Measurements from ENCODE around the gene DMRT3. TPM values are rescaled to one million over a fixed set of nuclear protein-coding genes. Genes with fewer than 3 reads are reported as not detected.

Gene DMRT3
- total and polyA plus RNA-seq, 4 donors: not detected

DNA sequence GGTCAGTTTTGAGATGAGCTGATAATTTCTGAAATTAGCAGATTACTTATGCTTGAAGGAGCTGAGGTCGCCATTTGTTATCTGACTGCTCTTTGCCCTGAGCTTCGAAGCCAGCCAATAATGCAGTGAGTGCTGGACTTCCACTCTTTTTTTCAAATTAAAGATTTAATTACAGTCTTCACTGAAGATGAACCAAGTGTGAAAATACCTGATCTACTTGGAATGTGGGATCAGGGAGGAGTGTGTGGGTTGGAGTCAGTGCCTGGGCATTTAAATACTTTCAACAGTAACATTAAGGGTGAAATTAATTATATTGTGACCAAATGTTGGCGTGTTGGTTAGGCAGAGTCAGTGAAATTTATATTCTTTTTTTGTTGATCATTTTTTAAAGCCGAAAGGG, 23.9 kb upstream of the DMRT3 start:
- DNase-seq (ENCODE audit: low spot score): no peak
- TF ChIP-seq GABPA (IDR thresholded peaks at IDR 0.05 in 1 of 2, conservative IDR thresholded peaks at IDR 0.05 in 1 of 2): no peak
- TF ChIP-seq NR2F2 (IDR thresholded peaks at IDR 0.05): no peak
- TF ChIP-seq RXRA (IDR thresholded peaks at IDR 0.05): no peak
- no peak for TF ChIP-seq FOXA2 (IDR thresholded peaks at IDR 0.05)
- TF ChIP-seq RAD21 (IDR thresholded peaks at IDR 0.05): no peak
- TF ChIP-seq YY1 (IDR thresholded peaks at IDR 0.05): no peak
- TF ChIP-seq FOXA1 (IDR thresholded peaks at IDR 0.05): no peak
- TF ChIP-seq, protein P1, sequence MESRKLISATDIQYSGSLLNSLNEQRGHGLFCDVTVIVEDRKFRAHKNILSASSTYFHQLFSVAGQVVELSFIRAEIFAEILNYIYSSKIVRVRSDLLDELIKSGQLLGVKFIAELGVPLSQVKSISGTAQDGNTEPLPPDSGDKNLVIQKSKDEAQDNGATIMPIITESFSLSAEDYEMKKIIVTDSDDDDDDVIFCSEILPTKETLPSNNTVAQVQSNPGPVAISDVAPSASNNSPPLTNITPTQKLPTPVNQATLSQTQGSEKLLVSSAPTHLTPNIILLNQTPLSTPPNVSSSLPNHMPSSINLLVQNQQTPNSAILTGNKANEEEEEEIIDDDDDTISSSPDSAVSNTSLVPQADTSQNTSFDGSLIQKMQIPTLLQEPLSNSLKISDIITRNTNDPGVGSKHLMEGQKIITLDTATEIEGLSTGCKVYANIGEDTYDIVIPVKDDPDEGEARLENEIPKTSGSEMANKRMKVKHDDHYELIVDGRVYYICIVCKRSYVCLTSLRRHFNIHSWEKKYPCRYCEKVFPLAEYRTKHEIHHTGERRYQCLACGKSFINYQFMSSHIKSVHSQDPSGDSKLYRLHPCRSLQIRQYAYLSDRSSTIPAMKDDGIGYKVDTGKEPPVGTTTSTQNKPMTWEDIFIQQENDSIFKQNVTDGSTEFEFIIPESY (IDR thresholded peaks at IDR 0.05): no peak
- no peak for TF ChIP-seq JUND (IDR thresholded peaks at IDR 0.05)
- TF ChIP-seq, protein P2, sequence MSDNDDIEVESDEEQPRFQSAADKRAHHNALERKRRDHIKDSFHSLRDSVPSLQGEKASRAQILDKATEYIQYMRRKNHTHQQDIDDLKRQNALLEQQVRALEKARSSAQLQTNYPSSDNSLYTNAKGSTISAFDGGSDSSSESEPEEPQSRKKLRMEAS (IDR thresholded peaks at IDR 0.05): no peak
- no peak for TF ChIP-seq HNF4G (IDR thresholded peaks at IDR 0.05)
- 63% methylated on average over 4 of the region's 4 CpGs for WGBS
- H3K9ac ChIP-seq (ENCODE audit: low read depth in 1 of 2, low read length in 2 of 2): no peak overlapping the region
- H3K27ac ChIP-seq (ENCODE audit: low read depth in 1 of 2, low read length in 2 of 2): no peak overlapping the region
- no peaks in the 10 kb centered on the region for H3K4me1 ChIP-seq (ENCODE audit: control insufficient read depth in 4 of 4, insufficient read depth in 4 of 4, low read length in 3 of 4)
- no peaks in the 10 kb centered on the region for H3K36me3 ChIP-seq (ENCODE audit: control insufficient read depth in 4 of 4, insufficient read depth in 3 of 4, low read depth in 1 of 4, low read length in 3 of 4)
- H3K27me3 ChIP-seq (ENCODE audit: control insufficient read depth in 4 of 4, insufficient read depth in 4 of 4, low read length in 3 of 4): peaks cover 0 to 10% (median 4%) of the 10 kb centered on the region in 4 donors
- H3K9me3 ChIP-seq (ENCODE audit: control insufficient read depth in 4 of 4, low read length in 3 of 4): peaks cover 0 to 4% (median 0%) of the 10 kb centered on the region in 4 donors
- no peak overlapping the region for H3K4me3 ChIP-seq (ENCODE audit: low read depth in 1 of 3, low read length in 3 of 3)

DNA sequence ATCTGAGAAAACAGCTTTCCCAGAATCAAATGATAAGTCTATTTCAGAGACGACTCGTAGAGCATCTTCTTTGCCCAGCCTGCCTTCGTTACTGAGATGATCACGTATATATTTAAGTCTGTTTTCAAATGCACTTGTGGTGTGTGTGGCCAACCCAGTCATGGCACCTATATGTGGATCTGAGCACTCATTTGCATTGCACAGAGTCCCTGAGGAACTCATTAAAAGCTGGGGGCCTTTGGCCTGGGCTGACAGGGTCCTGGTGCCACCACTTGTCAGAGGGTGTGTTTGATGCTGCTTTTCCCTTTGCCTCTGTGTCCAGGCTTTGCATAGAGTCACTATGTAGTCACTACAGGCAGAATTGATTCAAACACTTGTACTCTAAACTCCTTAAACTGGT, 17.4 kb upstream of the DMRT3 start:
- no peak overlapping the region for H3K4me3 ChIP-seq (ENCODE audit: low read depth in 1 of 3, low read length in 3 of 3)
- no peak for DNase-seq (ENCODE audit: low spot score)
- 80% methylated on average over 4 of the region's 4 CpGs for WGBS
- no peaks in the 10 kb centered on the region for H3K4me1 ChIP-seq (ENCODE audit: control insufficient read depth in 4 of 4, insufficient read depth in 4 of 4, low read length in 3 of 4)
- no peak overlapping the region for H3K9ac ChIP-seq (ENCODE audit: low read depth in 1 of 2, low read length in 2 of 2)
- H3K9me3 ChIP-seq (ENCODE audit: control insufficient read depth in 4 of 4, low read length in 3 of 4): no peaks in the 10 kb centered on the region
- H3K27ac ChIP-seq (ENCODE audit: low read depth in 1 of 2, low read length in 2 of 2): no peak overlapping the region
- TF ChIP-seq YY1 (IDR thresholded peaks at IDR 0.05): no peak
- no peak for TF ChIP-seq JUND (IDR thresholded peaks at IDR 0.05)
- no peak for TF ChIP-seq FOXA2 (IDR thresholded peaks at IDR 0.05)
- TF ChIP-seq, protein P3, sequence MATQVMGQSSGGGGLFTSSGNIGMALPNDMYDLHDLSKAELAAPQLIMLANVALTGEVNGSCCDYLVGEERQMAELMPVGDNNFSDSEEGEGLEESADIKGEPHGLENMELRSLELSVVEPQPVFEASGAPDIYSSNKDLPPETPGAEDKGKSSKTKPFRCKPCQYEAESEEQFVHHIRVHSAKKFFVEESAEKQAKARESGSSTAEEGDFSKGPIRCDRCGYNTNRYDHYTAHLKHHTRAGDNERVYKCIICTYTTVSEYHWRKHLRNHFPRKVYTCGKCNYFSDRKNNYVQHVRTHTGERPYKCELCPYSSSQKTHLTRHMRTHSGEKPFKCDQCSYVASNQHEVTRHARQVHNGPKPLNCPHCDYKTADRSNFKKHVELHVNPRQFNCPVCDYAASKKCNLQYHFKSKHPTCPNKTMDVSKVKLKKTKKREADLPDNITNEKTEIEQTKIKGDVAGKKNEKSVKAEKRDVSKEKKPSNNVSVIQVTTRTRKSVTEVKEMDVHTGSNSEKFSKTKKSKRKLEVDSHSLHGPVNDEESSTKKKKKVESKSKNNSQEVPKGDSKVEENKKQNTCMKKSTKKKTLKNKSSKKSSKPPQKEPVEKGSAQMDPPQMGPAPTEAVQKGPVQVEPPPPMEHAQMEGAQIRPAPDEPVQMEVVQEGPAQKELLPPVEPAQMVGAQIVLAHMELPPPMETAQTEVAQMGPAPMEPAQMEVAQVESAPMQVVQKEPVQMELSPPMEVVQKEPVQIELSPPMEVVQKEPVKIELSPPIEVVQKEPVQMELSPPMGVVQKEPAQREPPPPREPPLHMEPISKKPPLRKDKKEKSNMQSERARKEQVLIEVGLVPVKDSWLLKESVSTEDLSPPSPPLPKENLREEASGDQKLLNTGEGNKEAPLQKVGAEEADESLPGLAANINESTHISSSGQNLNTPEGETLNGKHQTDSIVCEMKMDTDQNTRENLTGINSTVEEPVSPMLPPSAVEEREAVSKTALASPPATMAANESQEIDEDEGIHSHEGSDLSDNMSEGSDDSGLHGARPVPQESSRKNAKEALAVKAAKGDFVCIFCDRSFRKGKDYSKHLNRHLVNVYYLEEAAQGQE (IDR thresholded peaks at IDR 0.05): no peak
- no peak for TF ChIP-seq RAD21 (IDR thresholded peaks at IDR 0.05)
- TF ChIP-seq, protein P4, sequence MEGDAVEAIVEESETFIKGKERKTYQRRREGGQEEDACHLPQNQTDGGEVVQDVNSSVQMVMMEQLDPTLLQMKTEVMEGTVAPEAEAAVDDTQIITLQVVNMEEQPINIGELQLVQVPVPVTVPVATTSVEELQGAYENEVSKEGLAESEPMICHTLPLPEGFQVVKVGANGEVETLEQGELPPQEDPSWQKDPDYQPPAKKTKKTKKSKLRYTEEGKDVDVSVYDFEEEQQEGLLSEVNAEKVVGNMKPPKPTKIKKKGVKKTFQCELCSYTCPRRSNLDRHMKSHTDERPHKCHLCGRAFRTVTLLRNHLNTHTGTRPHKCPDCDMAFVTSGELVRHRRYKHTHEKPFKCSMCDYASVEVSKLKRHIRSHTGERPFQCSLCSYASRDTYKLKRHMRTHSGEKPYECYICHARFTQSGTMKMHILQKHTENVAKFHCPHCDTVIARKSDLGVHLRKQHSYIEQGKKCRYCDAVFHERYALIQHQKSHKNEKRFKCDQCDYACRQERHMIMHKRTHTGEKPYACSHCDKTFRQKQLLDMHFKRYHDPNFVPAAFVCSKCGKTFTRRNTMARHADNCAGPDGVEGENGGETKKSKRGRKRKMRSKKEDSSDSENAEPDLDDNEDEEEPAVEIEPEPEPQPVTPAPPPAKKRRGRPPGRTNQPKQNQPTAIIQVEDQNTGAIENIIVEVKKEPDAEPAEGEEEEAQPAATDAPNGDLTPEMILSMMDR (IDR thresholded peaks at IDR 0.05; ENCODE audit: low read depth, low read length, missing input control): no peak
- TF ChIP-seq FOXA1 (IDR thresholded peaks at IDR 0.05): no peak
- TF ChIP-seq HNF4G (IDR thresholded peaks at IDR 0.05): no peak
- no peak for TF ChIP-seq NR2F2 (IDR thresholded peaks at IDR 0.05)
- H3K36me3 ChIP-seq (ENCODE audit: control insufficient read depth in 4 of 4, insufficient read depth in 3 of 4, low read depth in 1 of 4, low read length in 3 of 4): no peaks in the 10 kb centered on the region
- peaks cover 3 to 8% (median 5%) of the 10 kb centered on the region in 4 donors for H3K27me3 ChIP-seq (ENCODE audit: control insufficient read depth in 4 of 4, insufficient read depth in 4 of 4, low read length in 3 of 4)
